ENCODE data around the gene ANKS6. TPM values are rescaled to one million over a fixed set of nuclear protein-coding genes. Genes with fewer than 3 reads are reported as not detected.

The ANKS6 gene
- total RNA-seq, 3 donors from 2014 or later, result 5.6 to 23.3 (median 17.3) TPM

DNA sequence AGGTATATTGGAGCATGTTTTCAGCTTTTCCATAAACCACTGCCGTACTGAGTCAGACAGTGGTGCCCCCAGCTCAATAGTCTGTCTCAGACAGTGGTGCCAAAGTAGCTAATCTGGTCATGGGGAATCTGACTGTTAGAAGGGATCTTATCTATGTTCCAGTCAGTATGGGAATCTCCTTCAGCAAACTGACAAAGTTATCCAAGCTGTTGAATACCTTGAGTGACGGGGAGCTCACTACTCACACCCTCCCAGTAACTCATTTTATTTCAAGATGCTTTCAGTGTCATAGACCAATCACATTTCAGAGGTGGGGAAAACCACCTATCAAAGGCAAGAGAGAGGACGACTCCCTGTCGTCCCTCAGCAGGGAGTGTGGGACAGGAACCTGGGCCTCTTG, 18.7 kb downstream of the ANKS6 start:
- Histone ChIP-seq H3K4me3 (no peak overlapping the region), H3K36me3 (no peaks in the 10 kb centered on the region), H3K27ac (no peak overlapping the region), H3K4me1 (no peaks in the 10 kb centered on the region), H3K27me3 (no peaks in the 10 kb centered on the region), H3K9me3 (no peaks in the 10 kb centered on the region)
- intact Hi-C loops (cut with DNase I; ENCODE audit: low total_unique reads), result no loop called here
- TF ChIP-seq, protein P1, sequence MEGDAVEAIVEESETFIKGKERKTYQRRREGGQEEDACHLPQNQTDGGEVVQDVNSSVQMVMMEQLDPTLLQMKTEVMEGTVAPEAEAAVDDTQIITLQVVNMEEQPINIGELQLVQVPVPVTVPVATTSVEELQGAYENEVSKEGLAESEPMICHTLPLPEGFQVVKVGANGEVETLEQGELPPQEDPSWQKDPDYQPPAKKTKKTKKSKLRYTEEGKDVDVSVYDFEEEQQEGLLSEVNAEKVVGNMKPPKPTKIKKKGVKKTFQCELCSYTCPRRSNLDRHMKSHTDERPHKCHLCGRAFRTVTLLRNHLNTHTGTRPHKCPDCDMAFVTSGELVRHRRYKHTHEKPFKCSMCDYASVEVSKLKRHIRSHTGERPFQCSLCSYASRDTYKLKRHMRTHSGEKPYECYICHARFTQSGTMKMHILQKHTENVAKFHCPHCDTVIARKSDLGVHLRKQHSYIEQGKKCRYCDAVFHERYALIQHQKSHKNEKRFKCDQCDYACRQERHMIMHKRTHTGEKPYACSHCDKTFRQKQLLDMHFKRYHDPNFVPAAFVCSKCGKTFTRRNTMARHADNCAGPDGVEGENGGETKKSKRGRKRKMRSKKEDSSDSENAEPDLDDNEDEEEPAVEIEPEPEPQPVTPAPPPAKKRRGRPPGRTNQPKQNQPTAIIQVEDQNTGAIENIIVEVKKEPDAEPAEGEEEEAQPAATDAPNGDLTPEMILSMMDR (IDR thresholded peaks at IDR 0.05), result no peak
- TF ChIP-seq POLR2AphosphoS5 (IDR thresholded peaks at IDR 0.05) (no peak), POLR2A (IDR thresholded peaks at IDR 0.05) (no peak)
- peak in 1 of 2 donors; percentile 1 for DNase-seq (ENCODE audit: low spot score in 2 of 2)

DNA sequence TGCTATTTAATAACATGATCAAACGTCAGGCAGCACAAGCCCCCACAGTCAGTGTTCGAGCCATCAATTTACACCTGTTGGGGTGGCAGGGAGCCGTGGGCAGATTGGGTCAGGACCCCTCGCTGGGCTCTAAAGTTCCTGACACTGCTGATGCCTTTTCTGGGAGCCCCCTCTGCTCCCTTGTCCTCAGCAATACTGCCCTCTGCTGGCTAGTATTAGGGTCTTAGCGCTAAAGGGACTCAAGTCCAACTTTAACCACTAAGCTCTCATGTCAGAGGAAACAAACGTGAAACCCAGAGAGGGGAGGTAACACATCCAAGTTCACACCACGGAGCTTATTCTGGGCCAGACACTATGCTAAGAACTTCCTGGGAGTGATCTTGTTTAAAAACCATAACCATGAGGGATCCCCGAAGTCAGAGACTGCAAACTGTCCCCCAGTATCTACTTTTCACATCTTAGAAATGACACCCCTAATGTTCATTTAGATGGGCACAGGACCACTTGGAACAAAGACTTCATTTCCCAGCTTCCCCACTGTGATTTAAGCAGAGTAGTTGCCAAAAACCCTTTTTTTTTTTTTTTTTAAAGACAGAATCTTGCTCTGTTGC, 20.4 kb downstream of the ANKS6 start:
- no peak overlapping the region for H3K27ac ChIP-seq
- H3K4me1 ChIP-seq, result no peaks in the 10 kb centered on the region
- intact Hi-C loops (cut with DNase I; ENCODE audit: low total_unique reads), result no loop called here
- H3K9me3 ChIP-seq, result no peaks in the 10 kb centered on the region
- no peak overlapping the region for H3K4me3 ChIP-seq
- DNase-seq (ENCODE audit: low spot score in 2 of 2), result peak in 1 of 2 donors; percentile 14
- no peaks in the 10 kb centered on the region for H3K36me3 ChIP-seq
- TF ChIP-seq POLR2A (IDR thresholded peaks at IDR 0.05), result no peak
- TF ChIP-seq, protein P1 (IDR thresholded peaks at IDR 0.05), result peak in 2 of 3 donors; percentile 43 to 45
- TF ChIP-seq POLR2AphosphoS5 (IDR thresholded peaks at IDR 0.05), result no peak
- H3K27me3 ChIP-seq, result no peaks in the 10 kb centered on the region

DNA sequence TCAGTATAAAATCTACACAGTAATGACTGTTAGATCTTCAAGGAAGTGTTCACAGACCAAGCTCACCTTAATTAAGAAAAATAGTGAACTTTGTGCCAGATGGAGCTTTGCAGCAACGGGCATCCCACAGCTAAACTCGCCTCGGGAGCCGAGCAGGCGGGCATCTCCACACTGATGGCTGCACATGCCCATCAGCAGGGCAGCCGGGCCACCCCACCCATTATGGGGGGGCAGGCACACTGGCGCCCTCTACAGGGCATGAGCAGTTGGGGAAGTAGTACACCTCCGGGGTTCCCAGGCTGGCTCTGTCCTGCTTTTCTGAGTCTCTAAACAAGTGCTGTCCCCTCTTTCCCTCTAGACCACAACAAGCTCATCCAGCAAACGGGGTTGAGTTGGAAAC, 21.6 kb downstream of the ANKS6 start:
- H3K27ac ChIP-seq, result no peak overlapping the region
- TF ChIP-seq, protein P1 (IDR thresholded peaks at IDR 0.05), result no peak
- TF ChIP-seq POLR2AphosphoS5 (IDR thresholded peaks at IDR 0.05) (no peak), POLR2A (IDR thresholded peaks at IDR 0.05) (no peak)
- no peaks in the 10 kb centered on the region for H3K4me1 ChIP-seq
- no peak overlapping the region for H3K4me3 ChIP-seq
- no peaks in the 10 kb centered on the region for H3K9me3 ChIP-seq
- intact Hi-C loops (cut with DNase I; ENCODE audit: low total_unique reads), result no loop called here
- no peaks in the 10 kb centered on the region for H3K36me3 ChIP-seq
- DNase-seq (ENCODE audit: low spot score in 2 of 2), result no peak
- H3K27me3 ChIP-seq, result no peaks in the 10 kb centered on the region

DNA sequence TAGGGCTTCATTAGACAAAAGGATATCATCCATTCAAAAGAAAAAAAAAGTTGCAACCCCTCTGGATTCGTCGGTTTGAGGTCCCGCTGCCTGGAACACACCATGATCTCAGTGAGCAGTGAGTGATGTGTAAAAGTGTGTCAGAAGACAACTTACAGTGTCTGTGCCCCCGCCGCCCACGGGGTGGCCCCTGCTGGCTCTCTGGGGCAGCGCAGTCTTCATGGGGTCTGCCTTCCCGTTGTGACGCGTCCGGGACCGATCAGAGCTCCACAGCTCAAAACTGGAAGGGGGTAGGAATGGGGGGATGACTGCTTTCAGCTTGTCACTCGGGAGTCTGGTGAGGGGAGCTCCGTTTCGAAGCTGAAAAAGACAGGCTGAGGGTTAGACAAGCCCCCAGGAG, 22.6 kb downstream of the ANKS6 start:
- H3K27me3 ChIP-seq, result no peaks in the 10 kb centered on the region
- H3K9me3 ChIP-seq, result no peaks in the 10 kb centered on the region
- H3K4me1 ChIP-seq, result no peaks in the 10 kb centered on the region
- H3K4me3 ChIP-seq, result no peak overlapping the region
- H3K27ac ChIP-seq, result no peak overlapping the region
- DNase-seq (ENCODE audit: low spot score in 2 of 2), result no peak
- intact Hi-C loops (cut with DNase I; ENCODE audit: low total_unique reads), result no loop called here
- no peak for TF ChIP-seq POLR2AphosphoS5 (IDR thresholded peaks at IDR 0.05)
- TF ChIP-seq, protein P1 (IDR thresholded peaks at IDR 0.05), result no peak
- TF ChIP-seq POLR2A (IDR thresholded peaks at IDR 0.05), result no peak
- H3K36me3 ChIP-seq, result no peaks in the 10 kb centered on the region

DNA sequence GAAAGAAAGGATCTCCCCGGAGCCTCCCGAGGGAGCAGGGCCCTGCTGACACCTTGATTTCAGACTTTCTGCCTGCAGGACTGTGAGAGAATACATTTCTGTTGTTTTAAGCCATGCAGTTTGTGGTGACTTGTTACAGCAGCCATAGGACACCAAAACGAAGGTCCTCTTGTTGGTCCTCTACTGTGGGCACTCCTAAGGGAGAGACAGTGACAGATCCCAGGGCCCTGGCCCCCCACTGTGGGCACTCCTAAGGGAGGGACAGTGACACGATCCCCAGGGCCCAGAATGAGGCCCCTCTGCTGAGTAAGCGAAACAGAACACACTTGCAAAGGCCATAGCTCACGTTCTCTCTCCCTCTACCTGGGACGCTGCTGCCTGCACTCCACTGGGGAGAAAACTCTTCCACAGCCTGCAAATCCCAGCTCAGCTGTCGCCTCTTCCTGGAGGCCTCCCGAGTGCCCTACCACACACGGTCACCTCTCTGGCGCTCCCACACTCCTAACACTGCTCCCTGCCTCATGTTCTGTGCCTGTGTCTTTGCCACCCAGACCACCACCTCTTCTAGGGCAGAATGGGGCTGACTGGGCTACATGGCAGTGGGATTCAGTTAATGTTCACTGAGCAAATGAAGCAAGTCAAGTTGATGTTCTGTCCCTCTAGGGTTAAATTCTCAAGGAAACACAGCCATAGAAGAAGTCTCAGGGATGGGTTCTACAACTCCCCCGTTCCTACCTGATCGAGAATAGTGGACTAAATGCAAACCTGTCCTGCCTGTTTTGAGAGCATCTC, 23.8 kb downstream of the ANKS6 start:
- H3K4me1 ChIP-seq, result no peaks in the 10 kb centered on the region
- intact Hi-C loops (cut with DNase I; ENCODE audit: low total_unique reads), result no loop called here
- no peak for DNase-seq (ENCODE audit: low spot score in 2 of 2)
- no peak overlapping the region for H3K27ac ChIP-seq
- H3K4me3 ChIP-seq, result no peak overlapping the region
- H3K36me3 ChIP-seq, result no peaks in the 10 kb centered on the region
- H3K27me3 ChIP-seq, result no peaks in the 10 kb centered on the region
- no peak for TF ChIP-seq POLR2AphosphoS5 (IDR thresholded peaks at IDR 0.05)
- TF ChIP-seq, protein P1 (IDR thresholded peaks at IDR 0.05), result no peak
- no peak for TF ChIP-seq POLR2A (IDR thresholded peaks at IDR 0.05)
- H3K9me3 ChIP-seq, result no peaks in the 10 kb centered on the region

All from breast epithelium (tissue), 4 donors.